ENCODE measurements around the gene FAM131B. TPM values are rescaled to one million over a fixed set of nuclear protein-coding genes. Genes with fewer than 3 reads are reported as not detected.

The FAM131B gene
- total RNA-seq, 1 experiment from 2014 or later: 17.3 TPM

GRCh38 chr7:143390104-143390772 lies 27.7 kb upstream of the FAM131B start:
- H3K9ac ChIP-seq (ENCODE audit: extremely low read depth, insufficient read length, low read length): no peak overlapping the region
- no peak overlapping the region for H3K4me2 ChIP-seq (ENCODE audit: insufficient read depth, insufficient read length, low read length)
- H2BK20ac ChIP-seq (ENCODE audit: low read depth, low read length, poor library complexity, severe bottlenecking): no peak overlapping the region
- Mint-ChIP-seq H3K4me3 (no peak overlapping the region), H3K4me1 (peaks cover 4 to 7% of the 10 kb centered on the region in 2 experiments), H3K27ac (peak overlapping the region; percentile 45 to 92 (median 57); a peak in 3 of 7 replicates), H3K27me3 (ENCODE audit: low read depth) (no peaks in the 10 kb centered on the region; the same call in 1 of the 2 replicates), H3K9me3 (no peaks in the 10 kb centered on the region), H3K36me3 (ENCODE audit: insufficient read depth in 1 of 3, low read depth in 3 of 3) (peaks cover 45 to 74% (median 64%) of the 10 kb centered on the region in 3 experiments)
- peak; percentile 30 for DNase-seq
- H2BK5ac ChIP-seq (ENCODE audit: insufficient read length, low read length): no peak overlapping the region
- H3K4me1 ChIP-seq (ENCODE audit: insufficient read depth, low read length): no peaks in the 10 kb centered on the region; the same call in 1 of the 2 replicates
- H2AK5ac ChIP-seq (ENCODE audit: insufficient read length, low read length): no peak overlapping the region
- H2BK12ac ChIP-seq (ENCODE audit: insufficient read length, low read depth, low read length): no peak overlapping the region
- no peak overlapping the region for H4K91ac ChIP-seq (ENCODE audit: insufficient read length, low read depth, low read length)
- no peak overlapping the region for H2AFZ ChIP-seq (ENCODE audit: low read length)
- peaks cover 1% of the 10 kb centered on the region for H4K20me1 ChIP-seq (ENCODE audit: control insufficient read depth, insufficient read depth, insufficient read length)
- H3K14ac ChIP-seq (ENCODE audit: insufficient read depth, low read length): no peak overlapping the region
- H4K8ac ChIP-seq (replicated peaks; ENCODE audit: insufficient read length, low read depth, low read length): no peak overlapping the region
- H3K56ac ChIP-seq (ENCODE audit: insufficient read length, low read depth, low read length): no peak overlapping the region
- whole genome bisulfite sequencing (ENCODE audit: extremely low coverage, insufficient read length, low lambda C conversion rate): no CpG with 5 or more reads among the region's 10 CpGs
- no peak overlapping the region for H3K23ac ChIP-seq (ENCODE audit: insufficient read length, low read depth, low read length)
- H3T11ph ChIP-seq (ENCODE audit: low read length): no peak overlapping the region
- TF ChIP-seq CTCF (conservative IDR thresholded peaks at IDR 0.05): no peak
- no peaks in the 10 kb centered on the region for H3K27me3 ChIP-seq (ENCODE audit: insufficient read depth, low read length)
- H3K23me2 ChIP-seq (ENCODE audit: insufficient read length, low read depth, low read length, poor library complexity, severe bottlenecking): no peaks in the 10 kb centered on the region
- no peak overlapping the region for H3K18ac ChIP-seq (ENCODE audit: insufficient read length, low read depth, low read length)
- H2BK120ac ChIP-seq (ENCODE audit: low read depth, low read length, poor library complexity, severe bottlenecking): no peak overlapping the region
- no peak overlapping the region for H3K4ac ChIP-seq (ENCODE audit: low read depth, low read length)
- no peaks in the 10 kb centered on the region for H3K9me3 ChIP-seq (ENCODE audit: control insufficient read depth, low read depth, low read length)
- H4K5ac ChIP-seq (ENCODE audit: insufficient read length, low read depth, low read length): no peak overlapping the region
- H3K27ac ChIP-seq (ENCODE audit: insufficient read length, low read depth, low read length): no peak overlapping the region
- H3K79me1 ChIP-seq (ENCODE audit: insufficient read depth, low read depth, low read length, poor library complexity, severe bottlenecking): no peaks in the 10 kb centered on the region
- peaks cover 1% of the 10 kb centered on the region; the same call in 1 of the 2 replicates for H3K79me2 ChIP-seq (ENCODE audit: insufficient read depth, low read length)
- no peak overlapping the region for H2BK15ac ChIP-seq (ENCODE audit: low read depth, low read length)
